Endothelial cell of umbilical vein (primary cell): ENCODE data around the gene TIMP1. TPM values are rescaled to one million over a fixed set of nuclear protein-coding genes. Genes with fewer than 3 reads are reported as not detected.
A peak's percentile ranks its signal among the peaks of the same experiment; 100 is the strongest.

ENCODE experiments used
- BruUV-seq: library from RNA; stranded (reverse); fragments of 400-500 nt; replicated peaks from 2 replicates; lab custom pipeline; 2021; lab: Mats Ljungman, UMichigan
- CTCF ChIA-PET: fragments of 300-600, 350-600 bp; sonication (Branson Sonifier 250); formaldehyde crosslinking; loops from one replicate; lab custom pipeline; 2021; ENCODE audit warnings: antibody characterized with exemption, inconsistent platforms; lab: Charles Lee
- POLR2A ChIA-PET: fragments of 300-600, 350-600 bp; sonication (Branson Sonifier 250); formaldehyde crosslinking; loops from one replicate; lab custom pipeline; 2021; ENCODE audit warnings: antibody characterized with exemption, inconsistent platforms; lab: Charles Lee
- DNase-seq: peaks from one replicate; pipeline ENCODE4 v3.0.0-alpha.2; 2011; ENCODE audit warnings: low read depth, low spot score
- FAIRE-seq: peaks from 2 replicates; lab custom pipeline; 2011; peaks lifted over from hg19 to GRCh38; lab: Jason Lieb, UNC
- H2AFZ ChIP-seq: 2 replicates; pipeline ENCODE4 v1.6.0; 2012; ENCODE audit warnings: low read depth, low read length, control low read depth, inconsistent platforms
- H3K27ac ChIP-seq: 2 replicates; pipeline ENCODE4 v1.5.1; 2011; ENCODE audit warnings: low read depth, mild to moderate bottlenecking, control low read depth, low read length, moderate library complexity; ENCODE audit not compliant: insufficient read depth
- H3K27me3 ChIP-seq, 2 experiments: 2 replicates each; pipeline versions ENCODE4 v1.6.0 to v1.6.1; 2011; ENCODE audit warnings: low read length in 2 of 2, mixed read lengths in 1 of 2; ENCODE audit not compliant: control insufficient read depth in 2 of 2, insufficient read depth in 2 of 2
- H3K36me3 ChIP-seq, 2 experiments: 2 replicates in 1 of 2; 3 replicates in 1 of 2; pipeline ENCODE4 v1.5.1; 2011; ENCODE audit warnings: low read length in 2 of 2, mild to moderate bottlenecking in 1 of 2, moderate library complexity in 1 of 2; ENCODE audit not compliant: control insufficient read depth in 2 of 2, insufficient read depth in 2 of 2; ENCODE audit errors: extremely low read depth in 1 of 2
- H3K4me1 ChIP-seq: 3 replicates; pipeline ENCODE4 v1.5.1; 2011; ENCODE audit warnings: mild to moderate bottlenecking, low read length; ENCODE audit not compliant: control insufficient read depth, insufficient read depth; ENCODE audit errors: extremely low read depth
- H3K4me2 ChIP-seq: 2 replicates; pipeline ENCODE4 v1.6.1; 2011; ENCODE audit warnings: low read length, control low read depth, mixed read lengths; ENCODE audit not compliant: insufficient read depth
- H3K4me3 ChIP-seq, 3 experiments: fragments of 200-600 bp in 1 of 3; sonication (generic), shearing (Covaris generic) in 1 of 3; replicated peaks in 1 of 3; 2 replicates each; pipeline ENCODE4 v1.5.1; 2011 to 2016; ENCODE audit warnings: control low read depth in 3 of 3, low read length in 3 of 3, mild to moderate bottlenecking in 2 of 3, inconsistent platforms in 1 of 3, low read depth in 1 of 3, moderate library complexity in 1 of 3; ENCODE audit not compliant: insufficient read depth in 1 of 3
- H3K79me2 ChIP-seq: 2 replicates; pipeline ENCODE4 v1.6.0; 2012; ENCODE audit warnings: low read length, inconsistent platforms; ENCODE audit not compliant: control insufficient read depth, insufficient read depth
- H3K9ac ChIP-seq: replicated peaks from 2 replicates; pipeline ENCODE3; 2011; ENCODE audit warnings: low read length, control low read depth; ENCODE audit not compliant: insufficient read depth; ENCODE audit errors: extremely low read depth
- H3K9me1 ChIP-seq: replicated peaks from 3 replicates; pipeline ENCODE4 v1.6.0; 2011; ENCODE audit warnings: mild to moderate bottlenecking, low read length; ENCODE audit not compliant: control insufficient read depth, insufficient read depth; ENCODE audit errors: extremely low read depth
- H3K9me3 ChIP-seq: replicated peaks from 2 replicates; pipeline ENCODE4 v1.5.1; 2012; ENCODE audit warnings: low read length, inconsistent platforms; ENCODE audit not compliant: control insufficient read depth, insufficient read depth
- H4K20me1 ChIP-seq: replicated peaks from 2 replicates; pipeline ENCODE3; 2011; ENCODE audit warnings: mild to moderate bottlenecking, low read length; ENCODE audit not compliant: control insufficient read depth, insufficient read depth; ENCODE audit errors: extremely low read depth
- EZH2 ChIP-seq: IDR thresholded peaks from 2 replicates; pipeline ENCODE4 v1.6.1; 2012; ENCODE audit warnings: borderline replicate concordance, low read depth, mild to moderate bottlenecking, moderate library complexity, low read length, inconsistent platforms; ENCODE audit not compliant: severe bottlenecking
- FOS ChIP-seq: IDR thresholded peaks from 2 replicates; pipeline ENCODE4 v1.6.1; 2011; ENCODE audit warnings: mild to moderate bottlenecking, low read length, moderate library complexity, borderline replicate concordance; ENCODE audit not compliant: insufficient read depth
- GATA2 ChIP-seq: IDR thresholded peaks from 2 replicates; pipeline ENCODE4 v1.7.0; 2011; ENCODE audit warnings: low read depth, mild to moderate bottlenecking, moderate library complexity, mixed read lengths, low read length; ENCODE audit not compliant: insufficient read length, insufficient read depth
- JUN ChIP-seq: IDR thresholded peaks from 2 replicates; pipeline ENCODE4 v1.6.1; 2011; ENCODE audit warnings: borderline replicate concordance, low read depth; ENCODE audit not compliant: insufficient read length, insufficient read depth
- MYC ChIP-seq: IDR thresholded peaks from one replicate; pipeline ENCODE4 v1.6.1; 2011; ENCODE audit warnings: mild to moderate bottlenecking, low read depth, low read length
- POLR2A ChIP-seq: IDR thresholded peaks from 2 replicates; pipeline ENCODE4 v1.6.1; 2012; ENCODE audit warnings: low read depth, mild to moderate bottlenecking, control low read depth, low read length
- POLR2AphosphoS5 ChIP-seq: IDR thresholded peaks from 2 replicates; pipeline ENCODE4 v1.6.1; 2012; ENCODE audit warnings: low read depth, mild to moderate bottlenecking, control low read depth, low read length, moderate library complexity; ENCODE audit not compliant: insufficient read depth
- dilution Hi-C: fragments of 300-500 bp; cut with MboI; formaldehyde crosslinking; loops from one replicate; pipeline ENCODE4 v1.15.0; 2019; ENCODE audit warnings: low sequenced_read_pairs; ENCODE audit not compliant: extremely low pct_ligation_motif_present
- intact Hi-C: fragments of 100-400 bp; cut with micrococcal nuclease; formaldehyde crosslinking; loops from one replicate; pipeline ENCODE4 v1.10.0; 2022
- polyA plus RNA-seq, 4 experiments: library from polyadenylated mRNA; depleted of rRNA in 3 of 4; stranded (reverse) in 3 of 4; unstranded in 1 of 4; fragments of >200 nt; gene quantifications; 2 replicates each; pipeline versions ENCODE4 v1.2.1 to v1.2.3, GENCODE V29; 2011 to 2012; ENCODE audit warnings: missing spikeins in 1 of 4
- total RNA-seq: library from RNA; stranded (reverse); gene quantifications from 2 replicates; pipeline ENCODE4 v1.2.3, GENCODE V29; 2021
- TF ChIP-seq, protein P1 (sequence below), 2 donors: IDR thresholded peaks; 1 replicate in 1 of 2; 2 replicates in 1 of 2; pipeline ENCODE4 v1.5.1; 2011; ENCODE audit warnings: low read length in 2 of 2, mild to moderate bottlenecking in 2 of 2, moderate library complexity in 2 of 2, control low read depth in 1 of 2, inconsistent platforms in 1 of 2, low read depth in 1 of 2; ENCODE audit not compliant: insufficient read depth in 1 of 2; ENCODE audit errors: extremely low read depth in 1 of 2
- TF ChIP-seq, protein P2 (sequence below): IDR thresholded peaks from 2 replicates; pipeline ENCODE4 v1.6.1; 2011; ENCODE audit not compliant: insufficient read depth, insufficient read length

The TIMP1 gene
- total and polyA plus RNA-seq, 2 donors (not counting 3 experiments of a cell fraction or from before 2014, with no cell fraction given): 124 to 277 TPM

DNA sequence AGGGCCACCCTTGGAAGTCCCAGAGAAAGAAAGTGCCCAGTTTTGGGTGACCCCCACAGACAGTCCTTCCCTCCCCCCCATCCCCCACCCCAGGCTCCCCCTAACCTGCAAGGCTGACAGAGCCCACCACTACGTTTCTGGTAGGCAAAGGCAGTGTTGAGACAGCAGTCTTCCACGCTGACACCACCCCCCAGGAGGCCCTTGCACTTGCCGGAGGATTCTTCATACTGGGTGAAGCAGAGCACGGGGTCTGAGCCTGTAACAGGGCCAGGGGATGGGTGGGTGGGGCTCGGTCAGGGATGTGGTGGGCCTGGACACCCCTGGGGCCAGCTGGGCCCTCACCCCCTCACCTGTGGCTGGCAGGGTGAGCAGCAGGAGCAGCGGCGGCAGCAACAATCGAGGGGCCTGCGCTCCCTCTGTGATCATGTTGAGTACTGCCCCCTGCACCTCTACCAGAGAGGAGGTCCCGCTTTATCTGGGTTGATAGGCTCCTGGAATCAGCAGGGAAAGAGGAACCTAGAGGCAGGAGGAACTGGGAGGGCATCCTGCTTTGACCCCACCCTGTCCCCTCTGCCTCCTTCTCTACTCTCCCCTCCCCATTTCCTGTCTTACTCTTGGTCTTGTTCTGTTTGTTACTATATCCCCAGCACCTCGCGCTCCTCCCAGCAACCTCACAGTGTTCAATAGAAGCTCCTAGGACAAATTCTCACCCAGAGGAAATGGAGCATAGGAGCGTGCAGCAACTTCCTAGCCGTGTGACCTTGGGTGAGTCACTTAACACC, 47.4 kb downstream of the TIMP1 start, which contains the start of gene CFP:
TSS of gene CFP (minus strand) at position 512 of the 782 bp plus-strand sequence. CDS start at position 426, 86 bp downstream.
- no TSS peak for BruUV-seq
- no peak within 1 kb of the TSS for H3K9ac ChIP-seq
- no peak within 1 kb of the TSS for H3K4me3 ChIP-seq
- no peak for DNase-seq
- H4K20me1 ChIP-seq: no peaks in the 10 kb centered on the region
- no peak within 1 kb of the TSS for H2AFZ ChIP-seq
- H3K27ac ChIP-seq: no peak within 1 kb of the TSS
- ChIA-PET CTCF (interaction anchor here (0.9 to 1.7 kb wide), 4 partner anchors 13 to 132 kb away, joined by 3 to 7 read pairs (median 4); no protein-coding TSS in a partner anchor), POLR2A (interaction anchor here (0.6 kb wide), 1 partner anchor 40 kb away, joined by 3 read pairs; no protein-coding TSS in a partner anchor)
- intact Hi-C loops: no loop called here
- H3K79me2 ChIP-seq: no peaks in the 10 kb centered on the region
- peaks cover 0 to under 1% of the 10 kb centered on the region in 2 experiments for H3K36me3 ChIP-seq
- no peaks in the 10 kb centered on the region for H3K27me3 ChIP-seq
- no peak for FAIRE-seq
- H3K4me2 ChIP-seq: peak within 1 kb of the TSS; percentile 53
- no peaks in the 10 kb centered on the region for H3K9me3 ChIP-seq
- peaks cover 9% of the 10 kb centered on the region for H3K4me1 ChIP-seq
- H3K9me1 ChIP-seq: no peaks in the 10 kb centered on the region
- no peak for TF ChIP-seq JUN
- TF ChIP-seq, protein P1, sequence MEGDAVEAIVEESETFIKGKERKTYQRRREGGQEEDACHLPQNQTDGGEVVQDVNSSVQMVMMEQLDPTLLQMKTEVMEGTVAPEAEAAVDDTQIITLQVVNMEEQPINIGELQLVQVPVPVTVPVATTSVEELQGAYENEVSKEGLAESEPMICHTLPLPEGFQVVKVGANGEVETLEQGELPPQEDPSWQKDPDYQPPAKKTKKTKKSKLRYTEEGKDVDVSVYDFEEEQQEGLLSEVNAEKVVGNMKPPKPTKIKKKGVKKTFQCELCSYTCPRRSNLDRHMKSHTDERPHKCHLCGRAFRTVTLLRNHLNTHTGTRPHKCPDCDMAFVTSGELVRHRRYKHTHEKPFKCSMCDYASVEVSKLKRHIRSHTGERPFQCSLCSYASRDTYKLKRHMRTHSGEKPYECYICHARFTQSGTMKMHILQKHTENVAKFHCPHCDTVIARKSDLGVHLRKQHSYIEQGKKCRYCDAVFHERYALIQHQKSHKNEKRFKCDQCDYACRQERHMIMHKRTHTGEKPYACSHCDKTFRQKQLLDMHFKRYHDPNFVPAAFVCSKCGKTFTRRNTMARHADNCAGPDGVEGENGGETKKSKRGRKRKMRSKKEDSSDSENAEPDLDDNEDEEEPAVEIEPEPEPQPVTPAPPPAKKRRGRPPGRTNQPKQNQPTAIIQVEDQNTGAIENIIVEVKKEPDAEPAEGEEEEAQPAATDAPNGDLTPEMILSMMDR (IDR thresholded peaks at IDR 0.05; ENCODE audit: extremely low read depth in 1 of 2, insufficient read depth in 1 of 2, low read depth in 1 of 2, low read length in 2 of 2): no peak
- TF ChIP-seq, protein P2, sequence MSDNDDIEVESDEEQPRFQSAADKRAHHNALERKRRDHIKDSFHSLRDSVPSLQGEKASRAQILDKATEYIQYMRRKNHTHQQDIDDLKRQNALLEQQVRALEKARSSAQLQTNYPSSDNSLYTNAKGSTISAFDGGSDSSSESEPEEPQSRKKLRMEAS: no peak
- no peak for TF ChIP-seq POLR2AphosphoS5
- no peak for TF ChIP-seq FOS
- no peak for TF ChIP-seq EZH2
- TF ChIP-seq POLR2A: no peak
- no peak for TF ChIP-seq MYC
- TF ChIP-seq GATA2: no peak
- dilution Hi-C loops: no loop called here
